ENCODE data around the gene MAPK8IP1. TPM values are rescaled to one million over a fixed set of nuclear protein-coding genes. Genes with fewer than 3 reads are reported as not detected.

Gene MAPK8IP1
- total RNA-seq, 1 donor from 2014 or later = 299 TPM

DNA sequence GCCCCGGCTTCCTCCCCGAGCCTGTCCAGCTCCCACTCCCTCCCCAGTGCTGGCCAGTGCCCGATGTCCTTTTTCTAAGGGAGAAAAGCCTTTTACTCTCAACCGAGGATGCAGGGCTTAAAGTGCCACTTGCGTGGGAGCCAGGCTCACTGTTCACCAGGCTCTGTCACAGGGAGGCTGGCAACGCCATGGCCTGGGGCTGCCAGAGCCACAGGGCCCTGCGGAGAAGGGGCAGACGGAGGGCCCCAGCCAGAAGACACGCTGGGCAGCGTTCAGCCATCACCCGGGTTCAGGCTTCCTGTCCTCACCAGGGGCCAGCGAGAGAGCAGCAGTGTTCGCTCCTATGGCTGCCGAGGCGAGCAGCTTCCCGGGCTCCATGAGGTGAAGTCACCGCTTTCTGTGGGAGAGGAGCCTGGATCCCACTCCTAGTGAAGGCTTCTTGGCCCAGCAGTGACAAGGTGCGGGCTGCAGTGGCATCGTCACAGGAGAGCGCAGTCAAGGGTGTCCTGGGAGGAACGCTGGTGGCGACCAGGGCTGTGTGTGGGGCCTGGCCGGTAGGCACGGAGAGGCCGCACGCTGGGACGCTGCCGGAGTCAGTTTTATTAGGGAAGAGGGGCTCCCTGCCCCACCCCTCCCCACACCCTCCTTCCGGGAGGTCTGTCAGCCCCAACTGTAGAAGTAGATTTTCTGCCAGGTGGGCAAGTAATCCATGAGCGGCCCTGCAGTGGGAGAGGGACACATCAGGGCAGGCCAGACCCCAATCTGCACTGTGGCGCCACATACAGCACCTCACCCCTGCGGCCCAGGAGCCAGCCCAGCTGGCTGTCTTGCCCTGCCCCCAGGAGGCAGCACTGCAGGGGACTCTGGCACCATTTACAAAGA is 24.4 kb downstream of the MAPK8IP1 start:
- Mint-ChIP-seq H3K27me3 (ENCODE audit: unreplicated experiment) (peaks cover 16% of the 10 kb centered on the region), H3K36me3 (ENCODE audit: unreplicated experiment) (peaks cover 5% of the 10 kb centered on the region), H3K4me3 (ENCODE audit: unreplicated experiment) (no peak overlapping the region), H3K27ac (ENCODE audit: unreplicated experiment) (no peak overlapping the region), H3K9me3 (ENCODE audit: unreplicated experiment) (peaks cover 12% of the 10 kb centered on the region), H3K4me1 (ENCODE audit: low read depth, unreplicated experiment) (peaks cover 7% of the 10 kb centered on the region)
- no peak for DNase-seq
- TF ChIP-seq, protein P1, sequence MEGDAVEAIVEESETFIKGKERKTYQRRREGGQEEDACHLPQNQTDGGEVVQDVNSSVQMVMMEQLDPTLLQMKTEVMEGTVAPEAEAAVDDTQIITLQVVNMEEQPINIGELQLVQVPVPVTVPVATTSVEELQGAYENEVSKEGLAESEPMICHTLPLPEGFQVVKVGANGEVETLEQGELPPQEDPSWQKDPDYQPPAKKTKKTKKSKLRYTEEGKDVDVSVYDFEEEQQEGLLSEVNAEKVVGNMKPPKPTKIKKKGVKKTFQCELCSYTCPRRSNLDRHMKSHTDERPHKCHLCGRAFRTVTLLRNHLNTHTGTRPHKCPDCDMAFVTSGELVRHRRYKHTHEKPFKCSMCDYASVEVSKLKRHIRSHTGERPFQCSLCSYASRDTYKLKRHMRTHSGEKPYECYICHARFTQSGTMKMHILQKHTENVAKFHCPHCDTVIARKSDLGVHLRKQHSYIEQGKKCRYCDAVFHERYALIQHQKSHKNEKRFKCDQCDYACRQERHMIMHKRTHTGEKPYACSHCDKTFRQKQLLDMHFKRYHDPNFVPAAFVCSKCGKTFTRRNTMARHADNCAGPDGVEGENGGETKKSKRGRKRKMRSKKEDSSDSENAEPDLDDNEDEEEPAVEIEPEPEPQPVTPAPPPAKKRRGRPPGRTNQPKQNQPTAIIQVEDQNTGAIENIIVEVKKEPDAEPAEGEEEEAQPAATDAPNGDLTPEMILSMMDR (IDR thresholded peaks at IDR 0.05; ENCODE audit: partially characterized antibody, unreplicated experiment) = no peak

GRCh38 chr11:45910623-45911022 is 25.2 kb downstream of the MAPK8IP1 start:
- TF ChIP-seq, protein P1 (IDR thresholded peaks at IDR 0.05; ENCODE audit: partially characterized antibody, unreplicated experiment) = no peak
- Mint-ChIP-seq H3K4me1 (ENCODE audit: low read depth, unreplicated experiment) (peaks cover 7% of the 10 kb centered on the region), H3K27ac (ENCODE audit: unreplicated experiment) (peak overlapping the region; percentile 33), H3K27me3 (ENCODE audit: unreplicated experiment) (peaks cover 16% of the 10 kb centered on the region), H3K36me3 (ENCODE audit: unreplicated experiment) (peaks cover 5% of the 10 kb centered on the region), H3K9me3 (ENCODE audit: unreplicated experiment) (peaks cover 12% of the 10 kb centered on the region), H3K4me3 (ENCODE audit: unreplicated experiment) (no peak overlapping the region)
- DNase-seq = no peak

GRCh38 chr11:45913514-45913913 is 28.1 kb downstream of the MAPK8IP1 start:
- H3K27me3 Mint-ChIP-seq (ENCODE audit: unreplicated experiment) = peaks cover 6% of the 10 kb centered on the region
- H3K4me3 Mint-ChIP-seq (ENCODE audit: unreplicated experiment) = no peak overlapping the region
- no peak for DNase-seq
- H3K36me3 Mint-ChIP-seq (ENCODE audit: unreplicated experiment) = peaks cover 3% of the 10 kb centered on the region
- TF ChIP-seq, protein P1 (IDR thresholded peaks at IDR 0.05; ENCODE audit: partially characterized antibody, unreplicated experiment) = no peak
- H3K9me3 Mint-ChIP-seq (ENCODE audit: unreplicated experiment) = peaks cover 8% of the 10 kb centered on the region
- peaks cover 4% of the 10 kb centered on the region for H3K4me1 Mint-ChIP-seq (ENCODE audit: low read depth, unreplicated experiment)
- no peak overlapping the region for H3K27ac Mint-ChIP-seq (ENCODE audit: unreplicated experiment)

- Mint-ChIP-seq H3K4me3 (ENCODE audit: unreplicated experiment) (no peak overlapping the region), H3K4me1 (ENCODE audit: low read depth, unreplicated experiment) (peaks cover 3% of the 10 kb centered on the region), H3K36me3 (ENCODE audit: unreplicated experiment) (no peaks in the 10 kb centered on the region), H3K9me3 (ENCODE audit: unreplicated experiment) (peaks cover 6% of the 10 kb centered on the region), H3K27ac (ENCODE audit: unreplicated experiment) (no peak overlapping the region), H3K27me3 (ENCODE audit: unreplicated experiment) (peaks cover 3% of the 10 kb centered on the region)
- TF ChIP-seq, protein P1 (IDR thresholded peaks at IDR 0.05; ENCODE audit: partially characterized antibody, unreplicated experiment) = no peak
- no peak for DNase-seq
These were observed 28.6 kb downstream of the MAPK8IP1 start for GRCh38 chr11:45913942-45914635.

GRCh38 chr11:45915446-45915845 is 30.0 kb downstream of the MAPK8IP1 start:
- TF ChIP-seq, protein P1 (IDR thresholded peaks at IDR 0.05; ENCODE audit: partially characterized antibody, unreplicated experiment) = no peak
- Mint-ChIP-seq H3K36me3 (ENCODE audit: unreplicated experiment) (no peaks in the 10 kb centered on the region), H3K27ac (ENCODE audit: unreplicated experiment) (no peak overlapping the region), H3K27me3 (ENCODE audit: unreplicated experiment) (peaks cover 3% of the 10 kb centered on the region), H3K4me3 (ENCODE audit: unreplicated experiment) (peak overlapping the region; percentile 38), H3K4me1 (ENCODE audit: low read depth, unreplicated experiment) (peaks cover 3% of the 10 kb centered on the region), H3K9me3 (ENCODE audit: unreplicated experiment) (peaks cover 8% of the 10 kb centered on the region)
- DNase-seq = no peak

Data from glutamatergic neuron (in vitro differentiated cells).